ENCODE results near the gene HLA-A.
"Not testable (repeated sequence)": the region's sequence is repeated elsewhere in the genome, so short reads cannot be mapped to it uniquely, and the experiment has no call there.

Gene HLA-A

DNA sequence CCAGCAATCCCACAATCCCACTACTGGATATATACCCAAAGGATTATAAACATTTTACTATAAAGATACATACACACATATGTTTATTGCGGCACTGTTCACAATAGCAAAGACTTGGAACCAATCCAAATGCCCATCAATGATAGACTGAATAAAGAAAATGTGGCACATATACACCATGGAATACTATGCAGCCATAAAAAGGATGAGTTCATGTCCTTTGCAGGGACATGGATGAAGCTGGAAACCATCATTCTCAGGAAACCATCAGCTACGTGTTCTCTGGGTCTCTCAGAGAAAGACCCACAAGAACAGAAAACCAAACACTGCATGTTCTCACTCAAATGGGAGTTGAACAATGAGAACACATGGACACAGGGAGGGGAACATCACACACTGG is 21.4 kb downstream of the HLA-A start:
- DNase-seq: not testable (repeated sequence)

DNA sequence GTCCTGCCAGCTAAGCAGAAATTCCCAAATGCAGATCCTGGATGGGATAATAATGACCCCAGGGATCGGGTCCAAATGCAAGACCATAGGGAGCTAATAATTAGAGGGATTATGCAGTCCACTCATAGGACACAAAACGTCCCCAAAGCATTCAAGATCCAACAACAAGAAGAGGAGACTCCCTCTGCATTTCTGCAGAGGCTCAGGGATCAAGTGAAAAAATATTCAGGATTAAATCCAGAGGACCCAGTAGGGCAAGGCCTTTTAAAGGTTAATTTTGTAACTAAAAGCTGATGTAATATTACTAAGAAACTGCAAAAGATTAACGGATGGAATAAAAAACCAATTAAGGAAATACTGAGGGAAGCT is 22.2 kb downstream of the HLA-A start:
- DNase-seq: no peak

DNA sequence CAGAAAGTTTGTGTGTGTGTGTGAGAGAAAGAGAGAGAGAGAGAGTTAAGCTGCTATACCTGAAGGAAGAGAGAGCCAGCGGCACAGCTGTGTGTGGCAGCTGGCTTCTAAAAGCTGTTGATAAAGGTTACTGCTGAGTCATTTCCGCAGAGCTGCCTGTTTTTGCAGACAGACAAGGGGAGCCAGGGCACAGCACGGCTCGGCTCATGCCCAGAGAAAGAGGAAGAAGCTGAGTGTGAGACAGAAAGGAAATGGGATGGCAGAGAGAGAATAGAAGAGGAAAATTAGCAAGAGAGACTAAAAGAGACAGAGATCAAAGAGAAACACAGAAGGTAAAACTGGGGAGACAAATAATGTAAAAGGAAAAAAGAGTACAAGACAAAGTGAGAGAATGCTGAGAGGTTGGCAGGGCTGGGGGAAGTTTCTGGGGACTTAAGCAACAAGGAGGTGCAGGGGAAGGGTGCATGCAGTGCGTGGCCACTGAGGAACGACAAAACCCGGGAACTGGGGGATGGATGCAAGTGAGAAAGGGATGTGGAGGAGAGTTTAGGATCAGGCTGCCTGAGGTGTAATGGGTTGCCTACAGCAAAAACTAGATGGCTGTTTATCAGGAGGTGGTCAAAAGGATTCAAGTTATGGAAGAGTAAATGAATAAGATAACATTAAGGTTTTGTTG is 22.7 kb downstream of the HLA-A start:
- DNase-seq: peak; percentile 88

DNA sequence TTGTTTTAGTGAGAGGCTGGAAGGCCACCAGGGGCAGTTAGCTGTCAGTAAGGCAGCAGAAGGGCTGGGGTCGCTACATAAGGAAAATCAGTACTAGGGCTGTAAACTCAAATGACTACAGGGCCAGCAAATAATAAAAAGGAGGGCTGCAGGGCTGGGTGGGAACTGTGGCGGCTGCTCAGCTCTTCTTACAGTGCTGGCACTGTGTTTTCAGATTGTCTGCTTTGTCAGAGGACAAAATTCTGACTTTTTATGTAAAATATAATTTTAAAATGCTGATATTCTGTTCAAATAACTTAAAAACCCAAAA is 23.2 kb downstream of the HLA-A start:
- DNase-seq: no peak

DNA sequence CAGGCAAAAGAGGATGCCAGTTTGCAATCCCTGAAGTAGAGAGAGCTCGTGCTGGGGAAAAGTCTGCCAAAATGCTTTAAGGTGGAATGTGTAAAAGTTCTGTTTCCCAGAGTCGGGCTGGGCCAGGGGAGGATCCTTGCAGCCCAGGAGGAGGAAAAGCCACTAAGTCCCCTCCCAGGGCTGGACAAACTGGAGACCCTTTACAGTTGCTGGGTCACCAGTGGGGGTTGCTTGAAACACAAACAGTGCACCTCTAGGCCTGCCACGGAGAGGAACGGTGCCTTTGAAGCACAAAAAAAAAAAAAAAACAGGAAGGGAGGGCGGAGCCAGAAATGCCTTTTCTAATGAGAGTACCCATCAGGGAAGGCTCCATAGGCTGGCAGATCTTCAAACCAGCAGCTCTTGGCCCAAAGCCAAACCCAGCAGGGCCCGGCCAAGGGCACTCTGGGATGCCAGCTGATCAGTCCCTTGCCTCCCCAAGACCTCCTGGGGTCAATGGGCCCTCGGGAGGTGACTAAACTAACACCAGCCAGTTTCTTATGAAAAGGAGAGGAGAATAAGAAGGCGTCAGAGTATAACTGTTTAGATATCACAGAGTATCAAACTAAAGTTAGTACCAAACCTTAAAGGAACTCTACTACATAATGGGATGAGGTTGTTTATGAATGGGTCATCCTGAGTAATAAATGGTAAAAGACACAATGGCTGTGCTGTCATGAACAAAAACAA is 23.7 kb downstream of the HLA-A start:
- DNase-seq: peak; percentile 67

DNA sequence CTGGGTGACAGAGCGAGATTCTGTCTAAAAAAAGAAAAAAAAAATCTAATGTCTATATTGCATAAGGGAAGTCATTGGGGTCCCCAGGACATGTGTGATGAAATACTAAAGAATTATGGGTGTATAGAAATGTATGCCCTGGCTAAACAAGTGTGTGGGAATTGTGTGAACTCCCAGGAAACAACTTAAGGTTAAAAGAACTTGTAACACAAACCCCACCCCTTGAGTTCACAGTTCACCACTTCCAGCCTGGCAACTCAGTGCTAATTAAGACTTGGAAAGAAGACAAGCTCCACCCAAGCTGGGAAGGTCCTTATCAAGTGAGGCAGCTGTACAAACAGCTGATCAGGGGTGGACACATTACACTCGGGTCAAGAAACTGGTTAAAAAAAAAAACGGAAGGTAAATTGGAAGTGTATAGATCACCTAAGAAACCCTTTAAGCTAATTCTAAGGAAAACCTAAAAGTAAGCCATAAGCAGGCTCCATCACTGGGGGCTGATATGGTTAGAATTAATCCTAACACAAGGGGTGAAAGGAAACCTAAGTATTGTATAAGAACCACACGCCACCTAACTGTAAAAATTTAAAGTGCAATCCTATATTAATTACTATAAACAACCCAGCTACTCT is 25.2 kb downstream of the HLA-A start:
- peak; percentile 48 for DNase-seq

DNA sequence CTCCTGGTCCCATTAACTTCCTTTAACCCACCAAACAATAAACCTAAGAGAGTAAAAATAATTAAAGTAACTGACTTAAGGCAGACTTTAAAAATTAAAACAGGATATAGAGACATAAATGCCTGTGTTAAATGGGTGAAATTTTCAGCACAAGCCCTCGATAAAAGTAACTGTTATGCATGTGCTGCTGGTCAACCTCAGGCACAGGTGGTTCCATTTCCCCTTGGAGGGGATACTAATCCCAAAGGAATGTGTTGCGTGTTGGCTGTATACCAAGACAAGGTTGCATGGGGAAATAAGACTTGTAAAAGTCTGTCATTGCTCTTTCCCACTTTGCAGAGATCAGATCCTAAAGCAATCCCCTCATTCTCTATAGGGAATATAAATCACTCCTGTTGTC is 25.8 kb downstream of the HLA-A start:
- no peak for DNase-seq

DNA sequence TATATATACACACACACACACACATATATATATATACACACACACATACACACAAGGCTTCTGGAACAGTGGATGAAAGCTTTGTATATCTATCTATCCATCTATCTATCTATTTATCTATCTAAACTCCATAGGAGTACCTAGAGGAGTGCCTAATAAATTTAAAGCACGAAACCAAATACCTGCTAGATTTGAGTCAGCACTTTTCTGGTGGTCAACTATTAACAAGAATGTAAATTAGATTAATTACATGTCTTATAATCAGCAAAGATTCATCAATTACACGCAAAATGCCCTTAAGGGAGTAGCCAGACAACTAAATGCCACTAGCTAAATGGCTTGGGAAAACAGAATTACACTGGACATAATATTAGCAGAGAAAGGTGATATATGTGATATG is 26.6 kb downstream of the HLA-A start:
- no peak for DNase-seq

DNA sequence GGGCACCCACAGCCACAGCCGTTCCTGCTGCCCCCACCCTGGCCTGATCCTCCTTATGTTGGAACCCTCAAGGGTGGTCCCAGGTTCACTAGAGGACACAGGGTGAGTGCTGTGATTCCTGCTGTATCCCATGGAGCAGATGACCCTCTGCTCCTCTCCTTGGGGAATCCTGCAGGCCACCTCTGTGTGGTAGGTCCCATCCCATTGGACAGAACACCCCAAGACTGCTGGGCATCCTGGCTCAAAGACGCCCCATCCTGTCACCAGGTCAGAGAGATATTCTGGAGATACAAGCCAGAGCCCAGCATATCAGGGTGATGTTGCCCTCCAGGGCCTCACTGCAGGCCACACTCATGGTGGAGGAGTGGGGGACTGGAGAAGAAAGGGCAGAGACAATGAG is 28.4 kb downstream of the HLA-A start:
- DNase-seq: no peak

DNA sequence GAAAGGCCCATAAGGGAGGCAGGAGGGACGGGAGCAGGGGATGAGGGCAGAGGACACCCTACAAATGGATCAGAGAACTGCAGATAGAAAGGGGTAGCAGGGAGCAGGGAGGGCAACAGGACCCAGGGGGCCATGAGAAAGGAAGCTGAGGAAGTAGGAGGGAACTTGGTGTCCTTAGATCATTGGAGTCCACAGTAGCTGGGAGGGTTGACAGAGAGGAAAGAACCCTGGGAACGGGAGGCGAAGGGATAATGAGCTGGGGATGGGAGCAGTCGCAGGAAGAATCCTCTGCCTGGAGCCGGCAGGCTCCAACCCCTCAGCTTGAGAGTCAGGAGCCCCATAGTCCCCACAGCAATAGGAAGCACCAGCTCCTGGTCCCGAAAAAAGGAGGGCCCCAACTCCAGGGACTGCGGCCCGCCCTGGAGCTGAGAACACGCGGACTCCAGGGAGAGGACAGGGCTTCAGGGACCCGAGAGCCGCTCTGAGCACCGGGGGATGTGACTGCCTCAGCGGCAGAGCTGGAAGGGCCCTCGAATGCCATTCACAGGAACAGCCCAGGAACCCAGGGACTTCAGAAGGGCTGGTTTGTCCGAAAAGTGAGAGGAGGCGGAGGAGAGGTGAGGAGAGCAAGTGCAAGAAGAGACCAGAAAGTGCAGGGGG is 32.7 kb downstream of the HLA-A start:
- DNase-seq: no peak

DNA sequence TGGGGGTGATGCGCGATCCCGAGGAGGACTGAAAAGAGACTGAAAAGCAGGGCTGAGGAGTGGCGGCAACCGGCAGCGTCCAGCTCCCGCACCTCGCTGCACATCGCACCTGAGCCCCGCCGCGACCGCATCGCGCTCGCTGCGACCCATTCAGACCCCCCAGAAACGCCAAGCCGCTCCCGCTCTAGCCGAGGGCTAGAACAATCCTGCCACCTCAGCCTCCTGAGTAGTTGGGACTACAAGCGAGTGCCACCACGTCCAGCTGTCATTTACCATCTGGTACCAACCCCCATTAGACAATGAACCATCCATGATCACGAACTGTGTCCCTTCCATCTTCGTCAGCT is 33.2 kb downstream of the HLA-A start:
- no peak for DNase-seq

DNA sequence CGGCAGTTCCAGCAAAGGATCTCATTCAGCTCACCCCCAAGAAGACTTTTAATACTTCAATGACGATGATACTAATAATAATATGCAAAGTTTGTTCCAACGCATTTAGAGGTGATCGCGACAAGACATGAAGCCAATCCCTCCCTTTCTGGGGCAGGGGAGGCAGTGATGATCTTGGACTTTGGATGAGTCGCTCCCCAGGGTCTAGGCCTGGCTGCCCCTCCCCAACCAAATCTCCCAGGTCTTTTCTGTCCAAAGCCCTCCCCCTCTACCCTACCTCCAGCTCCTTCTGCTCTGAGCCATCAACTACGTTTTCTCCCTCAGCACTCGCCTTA is 33.9 kb downstream of the HLA-A start:
- DNase-seq: no peak

DNA sequence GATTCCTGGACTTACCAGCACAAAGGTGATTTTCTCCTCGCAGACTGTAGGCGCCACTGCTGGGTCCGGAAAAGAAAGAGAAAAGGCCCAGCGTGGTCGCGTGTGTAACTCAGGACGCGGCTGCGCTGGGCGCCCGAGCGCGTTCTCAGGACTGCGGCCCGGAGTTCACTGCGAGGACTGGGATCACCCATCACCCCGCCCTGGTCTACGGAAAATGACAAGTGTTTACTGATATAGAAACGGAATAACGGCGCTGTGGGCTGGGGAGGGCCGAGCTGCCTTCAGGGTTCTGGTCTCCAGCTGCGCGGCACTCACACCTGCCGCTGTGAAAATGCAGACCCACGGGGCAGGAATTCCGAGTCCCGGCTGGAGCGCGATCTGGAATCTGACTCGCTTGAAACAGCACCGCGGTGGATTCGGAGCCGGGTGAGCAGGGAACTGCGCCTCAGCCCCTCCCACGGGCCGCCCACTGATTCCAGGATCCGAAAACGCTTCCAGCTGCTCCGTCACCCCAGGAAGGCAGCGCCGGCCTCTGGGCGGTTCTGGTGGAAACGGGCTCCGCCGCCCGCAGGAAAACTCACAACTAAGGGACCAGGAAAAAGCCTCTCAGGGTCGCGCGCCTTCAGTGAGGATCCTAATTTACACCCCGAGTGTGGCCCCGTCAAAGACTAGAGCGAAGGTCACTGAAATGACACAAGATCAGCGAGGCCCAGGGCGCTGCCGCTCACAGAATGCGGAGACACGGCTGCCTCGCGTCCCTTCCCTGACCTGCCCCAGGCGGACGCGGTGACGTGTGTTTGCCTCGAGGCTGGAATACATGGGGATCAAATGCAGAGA is 34.5 kb downstream of the HLA-A start:
- DNase-seq: peak; percentile 64

DNA sequence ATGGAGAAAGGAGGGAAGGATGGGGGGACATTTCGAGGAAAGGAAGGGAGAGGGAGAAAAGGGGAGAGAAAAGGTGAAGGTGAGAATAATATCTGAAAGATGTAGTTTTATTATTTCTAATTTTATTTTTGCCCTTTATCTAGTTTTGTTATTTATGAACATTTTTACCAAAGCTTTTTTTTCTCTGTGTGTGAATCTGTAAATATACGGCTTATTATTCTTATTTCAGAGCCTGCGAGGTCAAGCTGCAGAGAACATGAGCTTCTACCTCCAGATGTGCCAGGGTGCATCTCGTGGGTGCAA is 35.0 kb downstream of the HLA-A start:
- DNase-seq: no peak

DNA sequence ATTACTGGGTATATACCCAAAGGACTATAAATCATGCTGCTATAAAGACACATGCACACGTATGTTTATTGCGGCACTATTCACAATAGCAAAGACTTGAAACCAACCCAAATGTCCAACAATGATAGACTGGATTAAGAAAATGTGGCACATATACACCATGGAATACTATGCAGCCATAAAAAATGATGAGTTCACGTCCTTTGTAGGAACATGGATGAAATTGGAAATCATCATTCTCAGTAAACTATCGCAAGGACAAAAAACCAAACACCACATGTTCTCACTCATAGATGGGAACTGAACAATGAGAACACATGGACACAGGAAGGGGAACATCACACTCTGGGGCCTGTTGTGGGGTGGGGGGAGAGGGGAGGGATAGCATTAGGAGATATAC is 37.7 kb downstream of the HLA-A start:
- not testable (repeated sequence) for DNase-seq

DNA sequence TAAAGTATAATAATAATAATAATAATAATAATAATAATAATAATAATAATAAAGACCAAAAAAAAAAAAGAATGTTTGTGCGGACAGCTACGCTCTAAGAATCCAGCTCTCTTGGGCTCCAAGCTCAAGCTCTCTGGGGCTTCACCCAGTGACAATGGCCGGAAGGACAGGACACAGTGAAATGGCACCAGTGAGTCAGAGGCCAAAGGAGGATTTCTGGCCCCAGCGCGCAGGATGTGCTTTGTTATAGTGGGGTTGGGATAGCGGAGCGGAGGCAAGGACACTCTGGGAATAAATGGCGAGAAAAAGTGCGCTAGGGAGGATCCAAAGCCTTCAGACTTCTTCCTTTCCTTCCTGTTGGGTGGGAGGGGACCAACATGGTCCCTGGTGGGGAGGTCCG is 38.2 kb downstream of the HLA-A start:
- no peak for DNase-seq

DNA sequence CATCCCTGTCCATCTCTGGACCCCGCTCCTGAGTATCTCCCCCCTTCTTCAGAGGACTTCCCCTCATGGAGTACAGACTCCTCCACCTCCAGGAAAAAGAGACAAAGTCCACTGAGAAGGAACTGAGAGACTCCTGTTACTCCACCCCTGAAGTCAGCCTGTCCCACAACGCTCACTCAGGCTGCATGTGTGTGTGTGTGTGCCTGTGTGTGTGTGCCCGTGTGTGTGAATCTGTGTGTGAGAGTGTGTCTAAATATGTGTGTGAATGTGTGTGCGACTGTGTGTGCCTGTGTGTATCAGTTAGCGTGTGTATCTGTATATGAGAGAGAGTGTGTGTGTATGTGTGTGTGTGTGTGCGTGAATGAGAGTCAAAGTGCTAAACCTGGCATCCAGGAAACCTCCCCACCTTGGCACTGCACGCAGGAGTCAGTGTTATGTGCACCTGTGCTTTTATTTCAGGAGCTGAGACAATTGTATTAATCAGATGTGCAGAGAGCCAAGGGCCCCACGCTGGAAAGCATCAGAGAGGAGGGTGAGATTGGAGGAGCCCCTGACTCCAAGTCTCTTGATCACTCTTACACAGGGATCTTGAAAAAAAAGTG is 39.0 kb downstream of the HLA-A start:
- DNase-seq: no peak

DNA sequence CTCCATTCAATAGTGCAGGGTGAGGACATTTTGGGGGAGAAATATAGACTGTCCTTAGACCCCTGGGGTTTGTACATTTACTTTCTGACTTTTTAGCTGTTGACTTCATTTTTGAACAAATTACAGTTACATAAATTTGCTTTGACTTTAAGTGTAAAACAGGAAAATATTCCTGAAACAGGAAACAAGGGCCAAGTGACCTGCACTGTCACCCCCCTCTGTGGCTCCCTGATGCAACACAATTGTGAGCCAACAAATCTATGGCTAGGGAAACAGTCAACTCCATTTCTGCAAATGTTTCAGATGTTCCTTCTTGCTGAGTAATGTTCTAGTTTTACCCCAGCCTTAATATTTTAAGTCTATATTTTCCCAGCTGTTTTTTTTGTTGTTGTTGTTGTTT is 39.8 kb downstream of the HLA-A start:
- no peak for DNase-seq

DNA sequence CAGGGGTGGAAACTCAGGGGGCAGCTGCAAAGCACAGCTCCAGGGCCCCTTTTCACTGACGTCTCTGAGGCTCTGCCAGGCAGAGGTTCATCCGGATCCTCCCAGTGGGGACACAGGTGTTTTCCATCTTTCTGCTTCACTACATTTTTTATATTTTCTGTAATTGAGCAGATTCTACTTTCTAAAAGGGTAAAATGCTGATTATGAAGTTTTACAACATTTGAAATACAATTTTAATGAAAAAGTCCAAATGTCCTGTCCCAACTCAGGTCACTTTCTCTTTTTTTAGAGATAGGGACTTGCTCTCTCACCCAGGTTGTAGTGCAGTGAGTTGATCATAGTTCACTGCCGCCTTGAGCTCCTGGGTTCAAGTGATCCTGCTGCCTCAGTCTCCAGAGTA is 41.9 kb downstream of the HLA-A start:
- DNase-seq: no peak

DNA sequence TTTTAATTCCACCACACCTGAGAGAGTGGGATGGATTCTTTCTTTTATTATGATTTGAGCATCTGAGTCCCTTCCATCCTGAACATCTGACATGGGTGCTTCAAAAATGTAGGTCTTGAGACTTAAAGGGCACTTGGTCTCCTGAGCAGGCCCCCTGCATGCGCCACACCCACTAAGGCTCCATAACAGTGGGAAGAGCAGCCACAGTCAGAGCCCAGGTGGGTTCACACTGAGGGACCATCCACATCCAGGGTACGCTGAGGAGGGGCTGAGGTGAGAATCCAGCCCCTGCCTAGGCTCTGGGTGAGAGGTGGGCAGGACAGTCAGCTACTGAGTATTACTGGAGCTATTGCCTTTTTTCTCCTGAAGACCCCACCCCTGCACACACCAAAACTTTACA is 42.7 kb downstream of the HLA-A start:
- DNase-seq: no peak

DNA sequence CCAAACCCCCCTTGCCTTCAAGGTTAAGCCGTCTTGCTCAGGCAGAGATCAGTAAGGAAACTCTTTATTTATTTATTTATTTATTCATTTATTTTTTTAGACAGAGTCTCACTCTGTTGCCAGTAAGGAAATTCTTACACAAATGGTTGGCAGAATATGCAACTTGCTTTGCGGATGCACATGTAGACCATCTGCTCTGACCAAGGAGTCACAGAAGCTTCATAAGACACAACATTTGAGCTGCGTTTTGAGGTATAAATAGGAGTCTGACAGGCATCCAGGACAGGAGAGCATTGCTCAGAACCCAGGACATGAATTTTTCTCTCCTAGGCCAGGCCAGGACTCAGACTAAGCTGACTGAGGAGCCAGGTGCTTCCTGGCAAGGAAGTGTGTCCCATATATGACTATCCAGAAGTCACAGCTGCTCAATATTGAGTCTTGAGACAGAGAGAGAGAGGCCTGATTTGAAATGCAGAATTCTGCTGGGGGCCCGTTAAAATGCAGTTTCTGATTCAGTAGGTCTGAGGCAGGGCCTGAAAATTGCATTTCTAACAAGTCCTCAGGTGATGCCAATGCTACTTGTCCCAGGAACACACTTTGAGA is 43.9 kb downstream of the HLA-A start:
- no peak for DNase-seq

DNA sequence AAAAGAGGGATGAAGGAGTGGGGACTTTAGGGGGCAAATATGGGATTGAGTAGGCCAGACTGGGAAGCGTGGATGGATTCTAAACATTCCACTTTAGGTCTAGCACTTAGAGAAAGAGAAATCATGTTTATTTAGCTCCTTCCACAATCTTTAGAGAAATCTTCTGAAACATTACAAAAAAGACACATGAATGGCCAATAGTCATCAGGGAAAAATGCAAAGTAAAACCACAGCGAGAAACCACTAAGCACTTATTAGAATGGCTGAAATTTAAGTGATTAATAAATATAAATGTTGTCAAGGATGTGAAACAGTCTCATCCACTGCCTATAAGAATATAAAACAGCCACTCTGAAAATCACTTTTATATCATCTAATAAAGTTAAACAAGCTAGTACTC is 46.9 kb downstream of the HLA-A start:
- DNase-seq: no peak

DNA sequence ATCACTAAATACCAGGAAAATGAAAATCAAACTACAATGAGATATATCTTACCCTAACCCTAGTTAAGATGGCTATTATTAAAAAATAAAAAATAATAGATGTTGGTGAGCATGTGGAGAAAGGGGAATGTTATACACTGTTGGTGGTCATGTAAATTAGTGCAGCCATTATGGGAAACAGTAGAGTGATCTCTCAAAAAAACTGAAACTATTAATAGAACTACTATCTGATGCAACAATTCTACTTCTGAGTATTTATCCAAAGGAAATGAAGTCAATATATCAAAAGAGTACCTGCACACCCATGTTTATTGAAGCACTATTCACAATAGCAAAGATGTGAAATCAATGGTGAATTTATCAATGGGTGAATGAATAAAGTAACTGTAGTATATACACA is 48.6 kb downstream of the HLA-A start:
- no peak for DNase-seq
